HG02642 (cell line): ENCODE measurements around the gene RPL7A.
"Not testable (repeated sequence)": the region's sequence is repeated elsewhere in the genome, so short reads cannot be mapped to it uniquely, and the experiment has no call there.

Experiments
- ATAC-seq: cut with Tn5 transposase; IDR thresholded peaks from one replicate; pipeline ENCODE4 v1.9.1; 2021; ENCODE audit warnings: mild to moderate bottlenecking; ENCODE audit not compliant: unreplicated experiment, poor library complexity

Gene RPL7A

DNA sequence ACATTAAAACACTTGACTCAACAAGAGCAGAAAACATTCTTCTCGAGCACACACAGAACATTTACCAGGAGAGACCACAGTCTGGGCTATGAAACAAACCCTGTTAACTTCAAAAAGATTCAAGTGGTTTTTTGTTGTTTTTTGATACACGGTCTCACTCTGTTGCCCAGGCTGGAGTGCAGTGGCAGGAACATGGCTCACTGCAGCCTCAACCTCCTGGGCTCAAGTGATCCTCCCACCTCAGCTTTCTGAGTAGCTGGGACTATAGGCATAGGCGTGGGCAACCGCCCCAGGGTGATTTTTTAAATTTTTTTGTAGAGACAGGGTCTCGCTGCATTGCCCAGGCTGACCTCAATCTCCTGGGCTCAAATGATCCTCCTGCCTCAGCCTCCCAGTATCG is 21.0 kb upstream of the RPL7A start:
- not testable (repeated sequence) for ATAC-seq

DNA sequence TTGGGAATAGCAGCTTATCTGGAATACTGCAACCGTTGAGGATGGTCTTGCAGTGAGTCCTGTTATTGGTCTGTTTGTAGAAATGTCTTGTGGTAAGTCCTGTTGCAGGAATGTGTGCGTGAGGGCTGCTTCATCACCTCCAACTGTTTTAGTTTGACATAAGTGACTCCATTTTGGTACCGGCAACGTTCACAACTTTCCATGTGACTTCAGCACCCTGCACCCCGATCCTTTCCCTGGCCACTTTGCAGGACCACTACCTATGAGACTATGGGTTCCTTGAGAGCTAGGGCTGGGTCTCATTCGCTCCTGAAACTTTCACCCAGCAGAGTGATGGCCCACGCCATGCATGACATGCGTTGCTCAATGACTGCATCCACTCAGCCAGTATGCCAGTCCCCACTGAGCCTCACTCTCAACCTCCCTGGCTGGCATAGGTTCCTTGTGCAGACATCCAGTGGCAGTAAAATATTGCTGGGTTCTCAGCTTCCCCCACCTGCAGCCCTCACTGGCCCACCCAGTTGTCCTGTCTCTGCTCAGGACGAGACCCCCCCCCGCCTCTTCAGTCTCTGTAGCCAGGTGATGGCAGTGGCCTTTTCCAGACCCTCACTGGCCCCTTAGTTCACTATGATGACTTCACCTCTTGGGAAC is 20.1 kb upstream of the RPL7A start:
- no peak for ATAC-seq

DNA sequence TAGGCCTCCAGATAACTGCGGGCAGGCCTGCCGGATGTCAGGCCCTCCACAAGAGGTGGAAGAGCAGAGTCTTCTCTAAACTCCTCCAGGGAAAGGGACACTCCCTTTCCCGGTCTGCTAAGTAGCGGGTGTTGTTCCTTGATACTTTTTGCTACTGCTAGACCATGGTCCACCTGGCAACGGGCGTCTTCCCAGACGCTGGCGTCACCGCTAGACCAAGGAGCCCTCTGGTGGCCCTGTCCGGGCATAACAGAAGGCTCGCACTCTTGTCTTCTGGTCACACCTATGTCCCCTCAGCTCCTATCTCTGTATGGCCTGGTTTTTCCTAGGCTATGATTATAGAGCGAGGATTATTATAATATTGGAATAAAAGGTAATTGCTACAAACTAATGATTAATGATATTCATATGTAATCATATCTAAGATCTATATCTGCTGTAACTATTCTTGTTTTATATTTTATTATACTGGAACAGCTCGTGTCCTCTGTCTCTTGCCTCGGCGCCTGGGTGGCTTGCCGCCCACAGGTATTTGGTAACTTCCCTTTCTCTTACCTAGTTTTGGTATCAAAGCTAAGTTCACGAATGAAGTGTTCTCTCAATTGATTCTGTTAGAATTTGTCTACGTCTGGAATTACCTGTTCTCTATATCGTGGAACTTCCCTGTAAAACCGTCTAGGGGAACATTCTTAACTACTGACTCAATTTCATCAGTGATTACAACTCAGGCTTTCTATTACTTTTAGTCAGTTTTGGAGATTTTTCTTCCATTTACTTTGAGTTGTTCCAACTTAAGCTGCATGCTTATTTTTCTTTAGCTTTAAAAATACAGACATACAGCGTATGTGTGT is 18.5 kb upstream of the RPL7A start:
- ATAC-seq: not testable (repeated sequence)

DNA sequence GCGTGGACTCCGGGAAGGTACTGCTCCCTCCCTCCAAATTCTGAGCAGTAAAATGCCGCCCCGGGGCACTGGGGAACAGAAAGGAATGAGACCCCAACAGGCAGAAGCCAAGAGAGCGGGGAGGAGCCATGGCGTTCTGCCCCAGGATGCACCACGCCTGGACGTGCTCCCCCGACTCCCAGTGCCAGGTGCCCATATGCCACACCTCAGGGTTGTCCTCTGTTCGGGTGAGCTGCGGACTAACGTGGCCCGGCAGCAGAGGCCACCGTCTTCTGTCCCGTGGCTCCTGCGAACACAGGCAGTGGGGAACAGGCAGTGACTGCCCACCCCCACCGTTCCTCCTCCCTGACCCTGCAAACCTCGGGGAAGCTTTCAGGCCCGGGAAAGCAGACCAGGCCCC is 16.8 kb upstream of the RPL7A start:
- no peak for ATAC-seq

DNA sequence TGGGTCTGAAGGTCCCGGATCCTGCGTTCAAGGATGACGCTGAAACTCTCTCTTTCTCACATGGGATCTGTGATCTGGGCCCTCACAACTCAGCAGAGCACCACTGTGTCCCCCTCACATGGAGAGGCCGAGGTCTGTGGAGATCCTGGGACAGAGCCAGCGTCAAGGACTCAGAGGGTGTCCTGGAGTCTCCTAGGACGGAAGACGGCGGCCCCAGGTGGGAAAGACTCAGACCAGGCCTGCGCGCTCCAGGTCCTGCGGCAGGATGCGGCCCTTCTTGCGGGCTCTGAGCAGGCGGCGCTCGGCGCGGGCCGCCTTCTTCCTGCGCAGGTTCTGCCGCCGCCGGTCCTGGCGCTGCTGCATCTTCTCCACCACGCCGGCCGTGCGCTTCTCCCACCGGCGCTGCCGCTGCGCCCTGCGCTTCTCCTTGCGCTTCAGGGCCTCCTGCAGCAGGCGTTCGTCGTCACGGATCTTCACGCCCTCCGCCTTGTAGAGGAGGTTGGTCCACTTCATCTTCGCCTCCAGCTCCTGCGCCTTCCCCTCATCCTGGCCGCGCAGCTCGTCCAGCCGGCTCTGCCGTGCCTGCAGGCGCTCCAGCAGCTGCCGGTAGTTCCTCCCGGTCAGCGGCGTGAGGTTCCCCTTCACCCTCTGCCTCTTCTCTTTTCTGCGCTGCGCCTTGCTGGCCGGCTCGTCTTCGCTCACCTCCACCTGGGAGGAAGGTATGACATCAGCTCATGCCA is 16.2 kb upstream of the RPL7A start:
- ATAC-seq: no peak

DNA sequence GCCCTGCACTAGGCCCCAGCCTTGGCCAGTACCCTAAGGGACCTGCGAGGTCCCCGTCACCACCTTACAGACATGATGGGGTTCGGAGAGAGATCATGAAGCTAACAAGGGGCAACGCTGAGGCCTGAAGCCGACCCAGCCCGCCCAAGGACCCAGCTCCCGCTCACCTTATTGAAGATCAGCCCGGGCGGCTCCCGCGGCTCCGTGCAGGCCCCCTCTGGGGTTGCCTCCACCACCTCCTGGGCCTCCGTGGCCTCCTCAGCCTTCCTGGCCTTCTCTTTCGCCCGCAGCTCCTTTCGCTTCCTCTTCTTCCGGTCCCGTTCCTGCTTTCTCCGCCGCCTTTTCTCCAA is 15.7 kb upstream of the RPL7A start:
- ATAC-seq: no peak

DNA sequence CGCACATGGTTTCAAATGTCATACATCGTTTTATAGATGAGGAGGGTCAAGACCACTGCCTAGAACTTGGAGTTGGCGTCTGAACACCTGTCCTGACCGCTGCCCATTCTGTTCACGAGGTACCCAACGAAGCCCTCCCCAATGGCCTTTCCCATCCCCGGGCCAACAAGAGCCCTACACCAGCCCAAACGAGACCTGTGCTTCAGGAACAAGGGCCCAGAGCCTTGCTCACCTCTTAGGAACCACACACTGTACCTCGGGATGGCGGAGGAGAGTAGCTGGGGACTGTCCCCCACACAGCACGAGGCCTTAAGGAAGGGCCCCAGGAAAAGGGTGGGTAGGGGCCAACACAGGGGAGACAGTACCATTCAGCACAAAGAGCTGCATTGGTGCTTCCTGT is 15.0 kb upstream of the RPL7A start:
- ATAC-seq: no peak

DNA sequence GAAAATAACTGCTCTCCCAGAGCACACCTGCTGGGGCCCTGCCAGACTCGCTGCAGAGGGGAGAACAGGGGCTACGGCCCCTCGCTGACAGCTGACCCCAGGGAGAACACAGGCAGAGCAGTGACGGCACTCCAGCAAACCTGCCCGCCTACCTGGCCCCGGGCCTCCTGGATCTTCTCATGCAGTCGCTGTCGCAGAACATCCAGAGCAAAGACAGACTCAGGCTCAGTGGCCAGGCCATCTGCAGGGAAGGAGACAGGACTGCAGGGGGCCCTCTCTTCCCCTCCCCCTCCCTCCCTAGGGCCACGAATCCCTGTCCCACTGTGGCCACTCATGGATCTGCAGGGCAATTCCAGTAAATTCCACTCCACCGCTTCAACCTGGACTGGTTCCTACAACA is 14.5 kb upstream of the RPL7A start:
- no peak for ATAC-seq

DNA sequence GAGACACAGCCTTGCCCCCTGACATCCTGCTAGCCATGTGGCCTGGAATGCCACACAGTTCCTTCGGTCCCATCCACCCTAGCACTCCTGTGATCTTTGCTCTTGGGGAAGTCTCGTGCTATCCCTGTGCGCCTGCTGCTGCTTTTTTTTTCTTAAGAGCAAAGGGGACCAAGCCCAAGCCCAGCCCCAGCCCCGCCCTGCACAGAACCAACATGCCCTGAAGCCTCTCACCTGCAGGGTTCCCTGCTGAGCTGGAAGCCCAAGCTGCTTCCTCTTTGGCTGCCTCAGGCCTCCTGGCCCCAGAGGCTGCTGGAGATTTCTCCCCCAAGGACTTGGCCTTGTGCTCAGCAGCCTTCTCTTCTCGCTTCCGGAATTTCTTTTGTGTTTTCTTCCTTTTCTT is 13.9 kb upstream of the RPL7A start:
- no peak for ATAC-seq

DNA sequence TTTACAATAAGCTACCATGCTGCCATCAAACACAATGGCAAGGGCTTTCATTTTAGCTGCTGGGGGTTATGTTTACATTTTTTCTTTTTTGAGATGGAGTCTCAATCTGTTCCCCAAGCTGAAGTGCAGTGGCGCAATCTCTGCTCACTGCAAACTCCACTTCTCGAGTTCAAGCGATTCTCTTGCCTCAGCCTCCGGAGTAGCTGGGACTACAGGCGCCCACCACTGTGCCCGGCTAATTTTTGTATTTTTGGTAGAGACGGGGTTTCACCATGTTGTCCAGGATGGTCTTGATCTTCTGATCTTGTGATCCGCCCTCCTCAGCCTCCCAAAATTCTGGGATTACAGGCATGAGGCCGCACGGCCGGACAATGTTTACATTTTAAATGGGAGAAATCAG is 13.1 kb upstream of the RPL7A start:
- ATAC-seq: not testable (repeated sequence)

DNA sequence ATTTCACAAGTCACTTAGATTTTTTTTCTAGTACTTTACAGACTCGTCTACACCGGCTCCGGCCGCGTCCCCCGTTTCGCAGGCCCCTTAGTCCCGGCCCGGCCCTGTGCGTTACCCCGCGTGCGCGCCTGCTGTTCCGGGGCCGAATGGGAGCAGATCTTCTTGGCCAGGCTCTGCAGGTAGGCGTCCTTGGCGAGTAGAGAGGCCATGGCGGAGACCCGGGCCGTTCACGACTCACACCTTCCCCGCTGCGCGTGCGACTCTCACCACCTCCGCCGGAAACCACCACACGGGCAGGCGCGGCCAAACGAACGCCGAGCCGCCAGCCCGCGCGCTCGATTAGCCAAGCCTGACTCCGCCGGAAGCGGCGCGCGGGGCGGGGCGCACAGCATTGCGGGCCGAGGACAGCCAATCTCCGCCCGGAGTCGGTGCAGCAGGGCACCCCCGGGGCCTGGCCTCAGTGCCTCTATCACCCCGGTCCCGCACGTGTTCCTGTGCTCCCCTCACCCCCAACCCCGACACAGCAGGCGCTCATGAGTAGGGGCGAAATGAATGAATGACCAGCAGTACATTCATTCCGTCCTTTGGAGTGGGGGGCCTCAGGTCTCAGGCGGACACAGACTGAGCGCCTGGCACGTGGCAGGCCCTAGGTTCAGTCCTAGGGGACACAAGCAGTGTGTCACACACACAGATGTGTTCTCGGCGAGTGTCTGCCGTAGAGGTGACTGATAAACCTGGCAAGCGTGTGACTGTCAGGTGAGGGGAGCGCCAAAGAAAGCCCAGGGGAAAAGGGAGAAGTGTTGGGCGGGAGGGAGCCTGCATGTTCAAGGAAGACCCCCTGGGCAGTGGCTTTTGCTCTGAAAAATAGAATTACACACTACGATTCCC is 11.8 kb upstream of the RPL7A start, which contains the start of gene SURF6:
Gene SURF6, minus strand, starts transcription at position 265 of the 888 bp plus-strand sequence. Its CDS starts 56 bp downstream, at position 209.
- peak; percentile 85 for ATAC-seq

DNA sequence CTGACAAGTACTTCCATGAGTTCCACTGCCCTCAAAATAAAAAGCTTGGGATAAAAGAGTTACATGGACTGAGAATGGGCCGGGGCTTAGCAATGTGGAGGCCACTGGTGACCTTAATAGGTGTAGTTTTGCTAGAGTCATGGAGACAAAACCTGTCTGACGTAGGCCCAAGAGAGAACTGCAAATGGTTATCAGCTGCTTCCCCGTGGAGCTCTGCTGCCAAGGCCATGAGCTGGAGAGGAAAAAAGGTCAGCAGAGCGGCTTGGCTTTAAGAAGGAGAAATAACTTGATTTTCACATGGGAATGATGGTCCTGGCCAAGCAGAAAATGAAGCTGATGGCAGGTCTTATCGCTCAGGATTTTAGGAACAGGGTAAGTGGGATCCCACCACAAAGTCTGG is 8.4 kb upstream of the RPL7A start:
- ATAC-seq: no peak

DNA sequence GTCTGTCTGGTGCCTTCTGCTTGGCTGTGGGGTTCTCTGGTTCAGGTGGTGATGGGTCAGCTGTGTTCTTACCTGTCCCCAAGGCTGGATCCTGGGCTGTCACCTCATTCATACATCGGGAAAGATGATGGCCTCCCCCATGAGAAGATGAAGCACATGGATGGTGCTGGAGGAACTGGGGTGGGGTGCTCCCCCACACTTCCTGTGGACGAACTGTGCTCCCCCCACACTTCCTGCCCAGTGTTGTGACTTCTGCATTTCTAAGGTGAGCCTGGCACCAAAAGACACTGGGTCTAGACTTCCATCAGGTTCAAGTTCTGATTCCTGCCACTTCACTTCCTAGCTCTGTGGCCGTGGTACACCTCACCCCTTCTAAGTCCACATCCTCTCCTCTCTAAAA is 7.8 kb upstream of the RPL7A start:
- no peak for ATAC-seq

DNA sequence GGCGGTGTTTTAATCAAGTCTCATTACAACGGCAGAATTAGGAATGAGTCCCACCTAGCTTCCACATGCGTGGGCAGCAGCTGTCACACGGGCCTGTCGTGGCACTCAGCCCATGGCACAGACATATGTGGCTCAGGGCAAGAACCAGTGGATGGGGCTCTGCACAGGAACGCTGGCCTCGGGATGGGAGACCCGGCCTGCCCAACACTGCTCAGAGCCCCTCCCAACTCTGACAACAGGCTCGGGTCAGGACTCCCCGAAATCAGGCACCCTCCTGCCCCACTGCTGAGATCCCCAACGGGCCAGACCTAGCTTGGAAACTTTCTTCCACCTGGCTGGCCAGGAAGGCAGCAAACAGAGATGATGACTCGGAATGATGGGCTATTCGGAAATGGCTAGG is 7.1 kb upstream of the RPL7A start:
- ATAC-seq: no peak

DNA sequence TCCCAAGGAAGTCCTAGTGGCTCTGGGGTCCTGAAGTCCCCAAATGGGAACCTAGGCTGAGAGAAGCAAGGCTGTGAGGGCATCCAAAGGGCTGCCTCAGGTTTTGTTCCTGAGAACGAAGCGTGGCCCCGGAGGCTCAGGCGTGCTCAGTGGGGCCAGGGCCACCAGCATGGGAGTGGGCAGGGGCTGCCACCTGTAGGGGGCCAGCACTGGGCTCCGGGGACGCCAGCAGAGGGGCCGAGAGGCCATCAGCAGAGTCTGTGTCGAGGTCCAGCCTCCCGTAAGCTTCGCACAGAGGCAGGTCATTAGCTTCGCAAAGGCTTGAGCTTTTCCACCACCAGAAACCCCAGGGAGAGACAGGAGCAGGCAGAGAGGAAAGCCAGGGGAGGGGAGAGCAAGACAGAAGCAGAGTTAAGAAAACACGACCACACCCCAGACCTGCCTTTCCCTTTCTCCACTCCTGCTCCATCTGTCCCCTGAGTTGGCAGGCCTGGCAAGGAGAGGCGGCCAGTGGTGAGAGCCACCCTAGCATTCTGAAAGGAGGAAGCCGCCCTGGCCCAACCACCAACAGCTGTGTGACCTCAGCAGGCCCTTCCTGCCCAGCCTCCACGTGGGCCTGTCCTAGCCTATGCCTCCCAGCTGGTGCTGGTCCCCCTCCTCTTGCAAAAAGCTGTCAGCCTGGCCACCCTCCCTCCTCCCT is 6.5 kb upstream of the RPL7A start:
- ATAC-seq: no peak

DNA sequence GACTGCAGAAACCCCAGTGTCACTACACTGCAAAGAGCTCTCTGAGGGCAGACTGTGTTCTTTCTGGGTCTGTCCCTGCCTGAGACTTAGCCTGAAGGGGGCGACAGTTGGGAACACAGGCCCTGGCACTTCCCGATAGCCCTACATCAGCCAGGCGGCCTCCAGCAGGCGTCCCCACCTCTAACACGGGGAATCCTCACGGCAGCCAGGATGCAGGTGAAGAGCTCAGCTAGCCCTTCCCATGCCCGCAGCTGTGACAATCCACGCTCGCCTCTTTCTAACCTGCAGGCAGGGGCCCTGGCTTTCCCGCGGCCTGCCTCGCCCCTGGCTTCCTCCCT is 6.0 kb upstream of the RPL7A start:
- ATAC-seq: no peak

DNA sequence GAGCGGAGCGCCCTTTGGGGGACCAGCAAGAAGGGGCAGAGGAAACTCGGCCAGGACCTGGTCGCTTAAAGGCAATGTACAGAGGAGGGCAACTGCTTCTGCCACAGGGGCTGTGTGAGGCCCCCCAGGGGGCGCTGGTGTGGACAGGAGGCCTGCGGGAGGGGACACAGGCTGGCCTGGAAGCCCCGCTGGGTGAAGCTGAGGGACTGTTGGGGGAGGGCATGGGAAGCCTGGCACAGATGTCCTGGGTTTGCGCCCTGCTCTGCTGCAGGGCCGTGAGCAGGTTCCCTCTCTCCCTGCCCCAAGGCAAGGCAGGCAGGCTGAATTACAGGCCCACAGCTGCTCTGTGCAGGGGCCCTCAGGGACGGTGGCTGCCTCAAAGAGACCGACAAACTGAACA is 5.4 kb upstream of the RPL7A start:
- no peak for ATAC-seq

DNA sequence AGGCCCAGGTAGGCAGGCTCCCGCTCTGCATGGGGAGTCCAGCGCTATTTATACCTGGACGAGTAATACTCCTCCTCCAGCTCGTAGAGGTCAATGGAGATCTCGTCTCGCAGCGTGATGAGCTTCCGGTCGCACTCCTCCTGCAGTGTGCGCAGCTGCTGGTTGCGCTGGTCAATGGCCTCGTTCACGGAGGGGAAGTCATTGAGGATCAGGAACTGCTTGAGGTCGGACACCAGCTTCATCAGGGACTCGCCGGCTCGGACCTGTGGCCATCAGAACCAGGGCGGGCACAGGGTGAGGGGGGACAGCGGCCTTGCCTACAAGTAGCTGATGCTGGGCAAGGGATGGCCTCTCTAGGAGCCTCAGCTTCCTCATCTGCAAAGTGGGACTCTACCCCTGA is 3.9 kb upstream of the RPL7A start:
- ATAC-seq: no peak

DNA sequence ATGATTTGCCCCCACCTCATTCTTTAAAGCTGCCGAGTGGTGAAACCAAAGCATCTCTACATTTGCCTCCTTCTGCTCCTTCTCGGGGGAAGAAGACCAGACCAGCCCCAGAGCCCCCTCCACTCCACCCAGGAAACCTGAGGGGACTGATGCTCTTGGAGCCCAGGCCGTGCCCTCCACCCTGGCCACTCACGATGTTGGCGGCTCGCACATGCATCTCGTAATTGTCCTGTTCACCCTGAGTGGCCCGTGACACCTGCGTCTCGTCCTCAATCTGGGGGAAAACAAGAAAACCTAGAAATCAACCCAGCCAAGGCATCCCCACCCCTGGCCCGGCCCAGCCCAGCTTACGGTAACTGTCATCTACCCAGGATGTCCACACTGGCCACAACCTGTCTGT is 3.0 kb upstream of the RPL7A start:
- no peak for ATAC-seq

DNA sequence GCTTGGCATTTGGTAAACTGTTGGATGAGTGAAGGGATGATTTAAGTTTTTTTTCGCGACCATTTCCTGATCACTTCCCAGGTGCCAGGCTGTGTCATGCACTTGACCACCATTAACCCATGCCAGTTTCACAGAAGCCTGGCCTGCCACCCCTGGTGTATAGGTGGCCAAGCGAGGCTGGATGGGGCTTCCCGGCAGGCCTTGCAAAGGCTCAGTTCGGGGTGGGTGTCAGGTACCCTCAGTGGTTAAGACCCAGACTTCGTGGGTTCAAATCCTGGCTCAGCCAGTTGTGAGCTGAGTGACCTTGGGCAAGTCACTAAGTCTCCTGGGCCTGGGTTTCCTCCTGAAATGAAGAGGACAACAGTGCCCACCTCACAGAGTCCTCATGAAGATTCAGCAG is 2.4 kb upstream of the RPL7A start:
- no peak for ATAC-seq
